HG02981 (cell line): ENCODE results near the gene MAB21L4.
"Not testable (repeated sequence)": the region's sequence is repeated elsewhere in the genome, so short reads cannot be mapped to it uniquely, and the experiment has no call there.

Experiments
- ATAC-seq: cut with Tn5 transposase; IDR thresholded peaks from one replicate; pipeline ENCODE4 v1.9.1; 2021; ENCODE audit warnings: mild to moderate bottlenecking, moderate library complexity; ENCODE audit not compliant: unreplicated experiment

The MAB21L4 gene

GRCh38 chr2:240846309-240846708 is 49.6 kb downstream of the MAB21L4 start:
- not testable (repeated sequence) for ATAC-seq

DNA sequence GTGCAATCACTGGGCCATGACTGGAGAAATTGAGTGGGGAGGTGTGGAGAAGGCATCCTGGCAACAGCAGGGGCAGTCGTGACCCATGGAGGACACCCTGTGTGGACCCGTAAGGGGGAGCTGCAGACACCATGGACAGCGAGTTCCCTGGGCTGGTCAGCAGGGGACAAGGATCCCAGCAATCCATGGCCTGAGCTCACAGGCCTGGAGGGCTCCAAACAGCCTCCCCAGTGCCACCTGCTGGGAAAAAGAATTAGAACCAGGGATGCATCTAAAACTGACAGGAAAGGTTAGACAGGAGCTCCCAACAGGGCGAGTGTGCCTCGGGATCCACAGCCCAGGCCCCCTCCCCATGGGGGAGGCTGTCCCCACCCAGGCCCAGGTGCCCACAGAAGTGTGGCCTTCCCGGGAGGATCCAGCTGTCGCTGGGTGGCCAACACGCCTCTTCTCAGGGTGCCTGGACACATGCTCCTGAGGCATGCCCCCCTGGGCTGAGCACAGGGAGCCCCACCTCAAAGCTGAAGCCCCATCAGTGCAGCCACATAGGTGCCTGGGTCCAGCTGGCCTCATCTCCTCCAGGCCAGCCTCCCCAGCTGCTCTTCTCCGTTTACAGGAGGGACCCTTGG is 55.4 kb downstream of the MAB21L4 start:
- ATAC-seq = no peak

DNA sequence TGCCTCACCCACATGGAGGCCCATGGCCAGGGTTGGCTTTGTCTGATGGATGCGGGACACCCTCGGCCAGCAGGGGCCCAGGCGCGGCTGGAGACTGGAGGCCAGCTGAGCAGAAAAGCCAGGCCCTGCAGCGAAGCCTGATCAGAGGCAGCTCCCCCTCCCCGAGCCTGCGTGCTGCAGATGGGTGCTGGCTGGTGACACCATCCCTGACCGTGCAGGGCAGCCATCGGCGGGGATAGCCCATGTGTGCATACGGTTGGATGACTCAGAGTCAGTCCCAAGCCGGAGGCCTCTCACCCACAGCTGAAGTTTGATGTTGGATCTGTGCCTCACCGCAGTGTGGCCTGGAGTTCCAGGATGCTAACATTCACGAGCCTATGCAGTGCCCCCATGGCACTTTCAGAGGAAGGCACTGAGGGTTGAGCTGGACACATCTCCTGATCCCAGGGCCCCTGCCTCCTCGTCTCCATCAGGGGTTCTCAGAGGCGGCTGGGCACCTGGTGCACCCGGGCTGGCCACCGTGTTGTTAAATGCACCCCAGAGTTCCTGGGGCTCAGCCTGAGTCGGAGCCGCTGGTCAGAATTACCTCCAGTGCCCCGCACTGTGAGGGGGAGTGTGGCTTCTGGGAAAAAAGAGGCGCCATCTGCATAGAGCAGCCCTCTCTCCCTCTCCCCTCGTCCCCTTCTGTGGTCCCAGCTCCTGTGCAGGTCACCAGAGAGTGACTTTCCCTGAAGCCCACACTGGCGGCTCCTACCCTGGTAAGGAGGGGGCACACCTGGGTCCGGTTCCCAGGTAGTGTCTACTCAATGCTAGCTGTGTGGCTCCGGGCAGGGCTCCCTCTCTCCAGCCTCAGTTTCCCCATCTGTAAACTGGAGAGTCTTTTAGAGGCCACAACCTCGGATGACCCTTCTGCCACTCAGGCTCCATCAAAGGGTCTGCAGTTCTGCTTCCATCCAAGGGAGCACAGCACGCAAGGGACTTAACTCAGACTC is 56.5 kb downstream of the MAB21L4 start:
- no peak for ATAC-seq

GRCh38 chr2:240837621-240838020 is 58.3 kb downstream of the MAB21L4 start:
- ATAC-seq = no peak

DNA sequence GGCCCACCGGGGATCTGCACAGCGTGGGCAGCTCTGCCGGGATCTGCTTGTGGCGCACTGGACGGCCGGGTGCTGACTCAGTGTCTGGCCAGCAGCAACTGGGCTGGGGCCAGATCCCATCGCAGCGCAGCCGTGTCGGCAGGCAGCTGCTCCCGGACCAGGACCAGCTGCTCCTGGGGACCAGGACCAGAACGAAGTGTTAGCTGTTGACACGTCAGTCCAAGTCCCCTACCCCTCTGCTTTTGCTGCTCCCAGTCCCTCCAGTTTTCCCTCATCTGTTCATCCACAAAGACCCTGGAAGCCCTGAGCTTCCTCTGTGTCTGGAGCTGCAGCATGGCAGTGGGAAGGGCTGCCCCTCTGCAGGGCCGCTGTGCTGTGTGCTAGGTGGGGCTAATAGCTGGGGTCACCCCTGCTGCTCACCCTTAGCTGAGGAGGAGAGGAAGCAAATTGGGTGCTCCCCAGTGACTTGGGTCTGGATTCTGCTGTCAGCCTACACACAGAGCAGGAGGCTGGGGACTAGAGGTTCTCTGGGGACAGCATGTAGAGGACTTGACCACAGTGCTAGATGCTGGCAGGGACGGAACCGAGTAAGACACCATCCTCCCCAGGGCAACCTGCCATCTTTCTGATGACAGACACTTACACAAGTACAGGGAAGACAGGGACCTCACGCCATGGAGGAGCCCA is 59.0 kb downstream of the MAB21L4 start:
- no peak for ATAC-seq
